GM23248 (cell line): Measurements from ENCODE around the gene FUCA2. TPM values are rescaled to one million over a fixed set of nuclear protein-coding genes. Genes with fewer than 3 reads are reported as not detected.

ENCODE experiments used
- DNase-seq: peaks from one replicate; pipeline ENCODE4 v3.0.0-alpha.2; 2015
- H2AFZ ChIP-seq: fragments of 200-600 bp; sonication (generic); 2 replicates; pipeline ENCODE4 v1.6.1; 2016; ENCODE audit warnings: antibody characterized with exemption
- H3F3A ChIP-seq: fragments of 200-600 bp; sonication (generic); 2 replicates; pipeline ENCODE4 v1.6.1; 2016; ENCODE audit warnings: mild to moderate bottlenecking, antibody characterized with exemption, mixed run types; ENCODE audit not compliant: insufficient read depth
- H3K27ac ChIP-seq: fragments of 200-600 bp; sonication (generic); 2 replicates; pipeline ENCODE4 v1.5.1; 2016; ENCODE audit warnings: mild to moderate bottlenecking
- H3K27me3 ChIP-seq: fragments of 200-600 bp; sonication (generic); replicated peaks from 2 replicates; pipeline ENCODE4 v1.6.1; 2016; ENCODE audit warnings: mild to moderate bottlenecking; ENCODE audit not compliant: insufficient read depth
- H3K36me3 ChIP-seq: fragments of 200-600 bp; sonication (generic); 2 replicates; pipeline ENCODE4 v1.6.1; 2016; ENCODE audit warnings: low read depth, mild to moderate bottlenecking
- H3K4me1 ChIP-seq: fragments of 200-600 bp; sonication (generic); 2 replicates; pipeline ENCODE4 v1.6.1; 2016; ENCODE audit warnings: mild to moderate bottlenecking; ENCODE audit not compliant: insufficient read depth
- H3K4me2 ChIP-seq: fragments of 200-600 bp; sonication (generic); one replicate; pipeline ENCODE4 v1.6.1; 2016; ENCODE audit warnings: mild to moderate bottlenecking; ENCODE audit not compliant: unreplicated experiment
- H3K4me3 ChIP-seq: fragments of 200-600 bp; sonication (generic); 2 replicates; pipeline ENCODE4 v1.5.1; 2016; ENCODE audit warnings: mild to moderate bottlenecking
- H3K79me2 ChIP-seq: fragments of 200-600 bp; sonication (generic); 2 replicates; pipeline ENCODE4 v1.6.1; 2016; ENCODE audit warnings: mild to moderate bottlenecking; ENCODE audit not compliant: insufficient read depth
- H3K9ac ChIP-seq: fragments of 200-600 bp; sonication (generic); 2 replicates; pipeline ENCODE4 v1.6.1; 2016; ENCODE audit warnings: mild to moderate bottlenecking
- H3K9me2 ChIP-seq: fragments of 200-600 bp; sonication (generic); 2 replicates; pipeline ENCODE4 v1.6.1; 2016; ENCODE audit warnings: mixed run types, mild to moderate bottlenecking, moderate library complexity; ENCODE audit not compliant: insufficient read depth
- H3K9me3 ChIP-seq: fragments of 200-600 bp; sonication (generic); one replicate; pipeline ENCODE4 v1.6.1; 2017; ENCODE audit warnings: low read depth
- H4K20me1 ChIP-seq: fragments of 200-600 bp; sonication (generic); 2 replicates; pipeline ENCODE4 v1.6.0; 2016; ENCODE audit not compliant: insufficient read depth
- EZH2 ChIP-seq: fragments of 200-600 bp; sonication (generic); IDR thresholded peaks from 2 replicates; pipeline ENCODE4 v1.6.1; 2018; ENCODE audit warnings: antibody characterized with exemption, mild to moderate bottlenecking; ENCODE audit not compliant: insufficient read depth, poor library complexity, severe bottlenecking
- EZH2phosphoT487 ChIP-seq: fragments of 200-600 bp; sonication (generic); IDR thresholded peaks from 2 replicates; pipeline ENCODE4 v1.6.1; 2018; ENCODE audit warnings: antibody characterized with exemption, moderate library complexity, mild to moderate bottlenecking, low read depth; ENCODE audit not compliant: insufficient read depth
- WGBS, 2 experiments: methylation state at CpG; one replicate each; pipeline ENCODE4 v1.1.6; 2015 to 2017; ENCODE audit warnings: low lambda C conversion rate in 2 of 2, low coverage in 1 of 2; ENCODE audit errors: missing lambda C conversion rate in 2 of 2; 5-methylcytosine and 5-hydroxymethylcytosine counted together
- in situ Hi-C: fragments of 300-500 bp; cut with MboI; formaldehyde crosslinking; loops from 2 replicates; pipeline ENCODE4 v1.15.0; 2020
- polyA plus RNA-seq: library from polyadenylated mRNA; unstranded; fragments of >200 nt; fragmentation: Nextera tagmentation; extraction: Ambion mirVana; gene quantifications from 2 replicates; pipeline ENCODE4 v1.2.1, GENCODE V29; 2016
- total RNA-seq: library from RNA; depleted of rRNA; stranded (reverse); fragments of >200 nt; shearing (Covaris generic); gene quantifications from 2 replicates; pipeline ENCODE4 v1.2.3, GENCODE V29; 2014

Gene FUCA2
- total and polyA plus RNA-seq, 2 experiments from 2014 or later: 57.2 to 108 TPM

GRCh38 chr6:143536461-143536865 lies 24.9 kb upstream of the FUCA2 start:
- 1 to 7% methylated on average over 17 to 24 of the region's 27 CpGs for WGBS, 2 experiments
- Histone ChIP-seq H3K4me3 (peak overlapping the region; percentile 76), H3K27ac (no peak overlapping the region)

GRCh38 chr6:143535189-143535614 lies 23.7 kb upstream of the FUCA2 start:
- Histone ChIP-seq H3K9me2 (no peaks in the 10 kb centered on the region), H2AFZ (no peak overlapping the region), H3K79me2 (peaks cover 15% of the 10 kb centered on the region), H3K4me1 (peaks cover 5% of the 10 kb centered on the region; the same call in 1 of the 2 replicates), H3K36me3 (no peaks in the 10 kb centered on the region), H3K4me2 (no peak overlapping the region), H3K9ac (no peak overlapping the region), H3K27ac (no peak overlapping the region), H3K27me3 (no peaks in the 10 kb centered on the region; the same call in 1 of the 2 replicates), H4K20me1 (no peaks in the 10 kb centered on the region), H3F3A (no peaks in the 10 kb centered on the region), H3K9me3 (no peaks in the 10 kb centered on the region), H3K4me3 (no peak overlapping the region)
- WGBS, 2 experiments: 84 to 88% methylated on average over 5 of the region's 5 CpGs
- TF ChIP-seq EZH2 (no peak), EZH2phosphoT487 (no peak)
- no peak for DNase-seq
- in situ Hi-C loops: no loop called here

More at GRCh38 chr6:143536461-143536865, 24.9 kb upstream of the FUCA2 start:
- H3K4me2 ChIP-seq: peak overlapping the region; percentile 60
- H3K36me3 ChIP-seq: no peaks in the 10 kb centered on the region
- H3K27me3 ChIP-seq: no peaks in the 10 kb centered on the region; the same call in 1 of the 2 replicates
- DNase-seq: peak; percentile 75
- H4K20me1 ChIP-seq: no peaks in the 10 kb centered on the region
- H3K4me1 ChIP-seq: peaks cover 5% of the 10 kb centered on the region; the same call in 1 of the 2 replicates
- peak overlapping the region; percentile 65 for H3K9ac ChIP-seq
- no peaks in the 10 kb centered on the region for H3K9me3 ChIP-seq
- H2AFZ ChIP-seq: peak overlapping the region; percentile 85
- TF ChIP-seq EZH2phosphoT487 (no peak), EZH2 (no peak)
- in situ Hi-C loops: no loop called here
- no peaks in the 10 kb centered on the region for H3K9me2 ChIP-seq
- H3K79me2 ChIP-seq: peaks cover 19% of the 10 kb centered on the region
- H3F3A ChIP-seq: no peaks in the 10 kb centered on the region

- in situ Hi-C loops: no loop called here
- no peak overlapping the region for H3K4me2 ChIP-seq
- H4K20me1 ChIP-seq: no peaks in the 10 kb centered on the region
- H3K27ac ChIP-seq: no peak overlapping the region
- H3K9ac ChIP-seq: no peak overlapping the region
- no peaks in the 10 kb centered on the region for H3K9me2 ChIP-seq
- H2AFZ ChIP-seq: no peak overlapping the region
- no peak overlapping the region for H3K4me3 ChIP-seq
- WGBS, 2 experiments: 60 to 64% methylated on average over 5 of the region's 5 CpGs
- no peaks in the 10 kb centered on the region for H3K36me3 ChIP-seq
- H3K79me2 ChIP-seq: no peaks in the 10 kb centered on the region
- H3K27me3 ChIP-seq: no peaks in the 10 kb centered on the region; the same call in 1 of the 2 replicates
- TF ChIP-seq EZH2: no peak
- TF ChIP-seq EZH2phosphoT487: no peak
- DNase-seq: no peak
- no peaks in the 10 kb centered on the region for H3F3A ChIP-seq
- no peaks in the 10 kb centered on the region for H3K4me1 ChIP-seq
- H3K9me3 ChIP-seq: no peaks in the 10 kb centered on the region
Observed at GRCh38 chr6:143531720-143532499, 20.4 kb upstream of the FUCA2 start.

- no peaks in the 10 kb centered on the region for H3K9me2 ChIP-seq
- H3K4me3 ChIP-seq: no peak overlapping the region
- no peaks in the 10 kb centered on the region for H3K79me2 ChIP-seq
- H3K36me3 ChIP-seq: no peaks in the 10 kb centered on the region
- 31% methylated on average over 2 of the region's 2 CpGs for WGBS, 2 experiments
- TF ChIP-seq EZH2 (no peak), EZH2phosphoT487 (no peak)
- no peak overlapping the region for H3K27ac ChIP-seq
- no peak overlapping the region for H3K9ac ChIP-seq
- no peaks in the 10 kb centered on the region for H3K4me1 ChIP-seq
- H3K27me3 ChIP-seq: no peaks in the 10 kb centered on the region; the same call in 1 of the 2 replicates
- H3F3A ChIP-seq: no peaks in the 10 kb centered on the region
- peak; percentile 27 for DNase-seq
- no peaks in the 10 kb centered on the region for H3K9me3 ChIP-seq
- no peak overlapping the region for H3K4me2 ChIP-seq
- H2AFZ ChIP-seq: no peak overlapping the region
- H4K20me1 ChIP-seq: no peaks in the 10 kb centered on the region
- in situ Hi-C loops: no loop called here
Observed at GRCh38 chr6:143529095-143529494, 17.6 kb upstream of the FUCA2 start.
